Measurements from ENCODE around the gene STX1B. TPM values are rescaled to one million over a fixed set of nuclear protein-coding genes. Genes with fewer than 3 reads are reported as not detected.

STX1B gene
- total and polyA plus RNA-seq, 9 donors: 0.34 to 1.5 (median 0.94) TPM

DNA sequence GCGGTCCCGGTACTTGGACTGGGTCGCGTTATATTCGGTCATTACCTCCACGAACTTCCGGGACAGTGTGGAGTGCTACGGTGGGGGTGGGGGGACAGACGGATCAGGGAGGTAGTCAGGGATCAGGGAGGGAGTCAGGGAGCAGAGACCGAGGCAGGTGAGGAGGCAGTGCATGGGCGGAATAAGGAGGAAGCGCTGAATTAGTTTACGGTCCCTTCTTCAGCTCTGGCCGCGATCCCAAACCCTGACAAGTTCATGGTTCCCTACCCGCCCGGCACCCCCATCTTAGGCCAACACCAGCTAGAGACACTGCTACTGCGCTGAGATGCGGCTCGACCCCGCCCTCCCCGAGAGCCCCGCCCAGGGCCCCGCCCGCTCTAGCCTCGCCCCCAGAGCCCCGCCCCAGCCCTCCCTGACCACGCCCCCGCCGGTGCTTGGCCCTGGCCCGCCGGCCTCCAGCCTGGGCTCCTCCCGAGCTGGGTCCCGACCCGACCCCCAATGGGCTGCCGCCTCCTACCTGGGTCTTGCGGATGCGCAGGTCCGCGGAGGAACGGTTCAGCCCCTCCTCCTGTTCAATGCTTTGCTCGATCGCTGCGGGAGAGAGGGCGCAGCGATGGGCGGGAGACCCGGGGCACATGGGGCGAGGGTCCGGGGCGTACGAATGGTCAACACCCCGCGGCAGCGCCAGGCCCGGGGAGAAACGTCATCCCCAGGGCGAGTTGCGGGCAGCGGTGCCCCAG, 13.3 kb downstream of the STX1B start:
- 7 to 14% (median 9%) methylated on average over 44 to 60 of the region's 60 CpGs for WGBS, 3 donors
- Histone ChIP-seq H3K4me1 (ENCODE audit: insufficient read depth) (peaks cover 19% of the 10 kb centered on the region), H3K4me3 (peak overlapping the region; percentile 40), H3K27ac (peak overlapping the region; percentile 31 to 33), H3K36me3 (no peaks in the 10 kb centered on the region), H3K9me3 (no peaks in the 10 kb centered on the region), H3K27me3 (no peaks in the 10 kb centered on the region)
- intact Hi-C loops (cut with DNase I): loop anchor here in 1 of 4 donors (10.0 kb wide), 1 partner anchor 188 kb away; the partner anchor contains the start of gene FUS
- DNase-seq: peak; percentile 76 to 86 (median 81)
- no peak for TF ChIP-seq POLR2A (IDR thresholded peaks at IDR 0.05)
- TF ChIP-seq, protein P1, sequence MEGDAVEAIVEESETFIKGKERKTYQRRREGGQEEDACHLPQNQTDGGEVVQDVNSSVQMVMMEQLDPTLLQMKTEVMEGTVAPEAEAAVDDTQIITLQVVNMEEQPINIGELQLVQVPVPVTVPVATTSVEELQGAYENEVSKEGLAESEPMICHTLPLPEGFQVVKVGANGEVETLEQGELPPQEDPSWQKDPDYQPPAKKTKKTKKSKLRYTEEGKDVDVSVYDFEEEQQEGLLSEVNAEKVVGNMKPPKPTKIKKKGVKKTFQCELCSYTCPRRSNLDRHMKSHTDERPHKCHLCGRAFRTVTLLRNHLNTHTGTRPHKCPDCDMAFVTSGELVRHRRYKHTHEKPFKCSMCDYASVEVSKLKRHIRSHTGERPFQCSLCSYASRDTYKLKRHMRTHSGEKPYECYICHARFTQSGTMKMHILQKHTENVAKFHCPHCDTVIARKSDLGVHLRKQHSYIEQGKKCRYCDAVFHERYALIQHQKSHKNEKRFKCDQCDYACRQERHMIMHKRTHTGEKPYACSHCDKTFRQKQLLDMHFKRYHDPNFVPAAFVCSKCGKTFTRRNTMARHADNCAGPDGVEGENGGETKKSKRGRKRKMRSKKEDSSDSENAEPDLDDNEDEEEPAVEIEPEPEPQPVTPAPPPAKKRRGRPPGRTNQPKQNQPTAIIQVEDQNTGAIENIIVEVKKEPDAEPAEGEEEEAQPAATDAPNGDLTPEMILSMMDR (IDR thresholded peaks at IDR 0.05): no peak
- no peak for TF ChIP-seq EP300 (IDR thresholded peaks at IDR 0.05)

DNA sequence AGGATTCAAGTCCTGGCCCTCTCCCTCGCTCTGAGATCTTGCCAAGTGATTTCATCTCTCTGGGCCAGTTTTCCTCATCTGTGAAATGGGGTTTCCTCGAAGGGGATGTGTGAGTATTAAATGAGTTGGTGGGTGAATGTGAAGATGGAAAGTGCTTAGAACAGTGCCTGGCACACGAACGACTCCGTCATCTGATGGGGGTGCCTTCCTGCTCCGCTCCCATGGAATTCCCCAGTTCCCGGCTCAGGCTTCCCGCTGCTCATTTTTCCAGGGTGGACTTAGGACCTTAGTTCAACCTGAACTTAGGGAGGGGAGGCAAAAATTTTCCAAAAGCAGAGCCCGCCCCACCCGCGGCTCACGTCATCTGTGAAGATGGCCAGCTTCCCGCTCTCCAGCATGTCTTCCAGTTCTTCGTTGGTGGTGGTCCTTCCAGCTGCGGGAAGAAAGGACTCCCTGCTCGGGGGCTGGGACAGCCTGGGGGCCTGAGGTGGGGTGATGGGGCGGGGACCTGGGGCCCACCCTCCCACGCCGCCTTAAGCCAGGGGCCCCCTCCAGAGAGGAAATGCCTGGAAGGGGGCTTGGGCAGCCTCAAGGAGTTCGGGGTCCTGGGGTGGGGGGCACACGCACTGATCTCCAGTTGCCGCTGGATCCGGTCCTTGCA, 14.0 kb downstream of the STX1B start:
- WGBS, 3 donors: 31 to 46% (median 38%) methylated on average over 22 to 23 of the region's 23 CpGs
- Histone ChIP-seq H3K27me3 (no peaks in the 10 kb centered on the region), H3K36me3 (no peaks in the 10 kb centered on the region), H3K4me3 (peak overlapping the region; percentile 40), H3K27ac (no peak overlapping the region), H3K9me3 (no peaks in the 10 kb centered on the region), H3K4me1 (ENCODE audit: insufficient read depth) (peaks cover 13% of the 10 kb centered on the region)
- peak in 2 of 5 donors; percentile 47 to 62 for DNase-seq
- TF ChIP-seq POLR2A (IDR thresholded peaks at IDR 0.05) (no peak), EP300 (IDR thresholded peaks at IDR 0.05) (no peak)
- TF ChIP-seq, protein P1 (IDR thresholded peaks at IDR 0.05): no peak
- intact Hi-C loops (cut with DNase I): loop anchor here in 1 of 4 donors (10.0 kb wide), 1 partner anchor 188 kb away; the partner anchor contains the start of gene FUS

DNA sequence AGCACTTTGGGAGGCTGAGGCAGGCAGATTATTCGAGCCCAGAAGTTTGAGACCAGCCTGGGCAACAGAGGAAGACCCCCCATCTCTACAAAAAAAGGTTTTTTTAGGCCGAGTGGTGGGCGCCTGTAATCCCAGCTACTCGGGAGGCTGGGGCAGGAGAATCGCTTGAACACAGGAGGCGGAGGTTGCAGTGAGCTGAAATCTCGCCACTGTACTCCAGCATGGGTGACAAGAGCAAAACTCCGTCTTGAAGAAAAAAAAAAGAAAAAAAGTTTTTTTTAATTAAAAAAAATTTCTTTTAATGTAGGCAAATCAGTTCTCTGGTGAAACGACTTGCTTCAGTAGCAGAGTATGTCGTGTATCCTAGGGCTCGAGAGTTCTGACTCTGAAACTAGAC, 14.5 kb downstream of the STX1B start:
- WGBS, 3 donors: 85 to 90% (median 88%) methylated on average over 11 of the region's 11 CpGs
- intact Hi-C loops (cut with DNase I): loop anchor here in 1 of 4 donors (10.0 kb wide), 1 partner anchor 189 kb away; the partner anchor contains the start of gene FUS
- Histone ChIP-seq H3K4me1 (ENCODE audit: insufficient read depth) (peaks cover 13% of the 10 kb centered on the region), H3K4me3 (no peak overlapping the region), H3K9me3 (no peaks in the 10 kb centered on the region), H3K27ac (no peak overlapping the region), H3K36me3 (no peaks in the 10 kb centered on the region), H3K27me3 (no peaks in the 10 kb centered on the region)
- TF ChIP-seq, protein P1 (IDR thresholded peaks at IDR 0.05): no peak
- TF ChIP-seq POLR2A (IDR thresholded peaks at IDR 0.05) (no peak), EP300 (IDR thresholded peaks at IDR 0.05) (no peak)
- no peak for DNase-seq

DNA sequence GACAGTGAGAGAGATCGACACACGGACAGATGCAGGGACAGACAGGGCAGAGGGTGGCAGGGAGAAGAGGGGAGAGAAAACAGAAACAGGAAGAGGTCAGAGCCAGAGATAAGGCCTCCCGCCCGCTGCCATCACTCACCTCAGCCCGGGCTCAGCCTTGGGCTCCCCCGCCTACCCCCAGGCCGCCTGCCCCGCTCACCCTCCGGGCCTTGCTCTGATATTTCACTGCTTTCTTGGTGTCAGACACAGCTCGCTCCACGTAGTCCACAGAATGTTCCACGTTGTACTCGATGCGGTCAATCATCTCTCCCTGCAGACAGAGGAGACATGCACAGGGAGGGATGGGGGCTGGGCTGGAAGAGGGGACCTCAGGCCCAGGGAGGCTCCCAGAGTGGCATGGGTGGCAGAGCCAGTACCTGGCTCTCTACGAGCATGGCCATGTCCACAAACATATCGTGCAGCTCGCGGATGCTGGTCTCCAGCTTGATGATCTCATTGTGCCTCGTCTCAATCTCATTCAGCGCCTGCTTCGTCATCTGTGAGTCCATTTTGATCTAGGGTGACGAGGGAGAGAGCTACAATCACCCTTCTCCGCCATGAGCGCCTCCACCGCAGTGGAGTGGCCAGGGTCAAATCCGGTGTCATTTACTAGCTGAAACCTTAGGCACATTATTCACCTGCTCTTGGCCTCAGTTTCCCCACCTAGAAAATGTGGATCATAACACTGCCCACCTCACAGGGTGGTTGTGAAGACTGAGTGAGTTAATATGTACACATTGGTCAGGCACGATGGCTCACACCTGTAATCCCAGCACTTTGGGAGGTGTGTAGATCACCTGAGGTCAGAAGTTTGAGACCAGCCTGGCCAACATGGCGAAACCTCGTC, 17.3 kb downstream of the STX1B start:
- no peaks in the 10 kb centered on the region for H3K36me3 ChIP-seq
- no peak for DNase-seq
- H3K4me3 ChIP-seq: no peak overlapping the region
- peaks cover 10% of the 10 kb centered on the region for H3K4me1 ChIP-seq (ENCODE audit: insufficient read depth)
- no peak for TF ChIP-seq POLR2A (IDR thresholded peaks at IDR 0.05)
- TF ChIP-seq, protein P1 (IDR thresholded peaks at IDR 0.05): no peak
- no peak for TF ChIP-seq EP300 (IDR thresholded peaks at IDR 0.05)
- 79 to 84% (median 81%) methylated on average over 29 of the region's 29 CpGs for WGBS, 3 donors
- intact Hi-C loops (cut with DNase I): loop anchor here in 1 of 4 donors (5.0 to 10.0 kb wide), 2 partner anchors 34 to 192 kb away; partner anchors contain the start of gene FUS
- H3K27me3 ChIP-seq: no peaks in the 10 kb centered on the region
- no peaks in the 10 kb centered on the region for H3K9me3 ChIP-seq
- H3K27ac ChIP-seq: no peak overlapping the region

Data from ovary (tissue), 9 donors.